Superior temporal gyrus (tissue), 1 donor: Measurements from ENCODE around the gene SPCS2.
A peak's percentile ranks its signal among the peaks of the same experiment; 100 is the strongest.
"Not testable (repeated sequence)": the region's sequence is repeated elsewhere in the genome, so short reads cannot be mapped to it uniquely, and the experiment has no call there.

Experiments
- DNase-seq: peaks from one replicate; pipeline ENCODE4 v3.0.0-alpha.2; 2016; ENCODE audit errors: extremely low spot score

Gene SPCS2

DNA sequence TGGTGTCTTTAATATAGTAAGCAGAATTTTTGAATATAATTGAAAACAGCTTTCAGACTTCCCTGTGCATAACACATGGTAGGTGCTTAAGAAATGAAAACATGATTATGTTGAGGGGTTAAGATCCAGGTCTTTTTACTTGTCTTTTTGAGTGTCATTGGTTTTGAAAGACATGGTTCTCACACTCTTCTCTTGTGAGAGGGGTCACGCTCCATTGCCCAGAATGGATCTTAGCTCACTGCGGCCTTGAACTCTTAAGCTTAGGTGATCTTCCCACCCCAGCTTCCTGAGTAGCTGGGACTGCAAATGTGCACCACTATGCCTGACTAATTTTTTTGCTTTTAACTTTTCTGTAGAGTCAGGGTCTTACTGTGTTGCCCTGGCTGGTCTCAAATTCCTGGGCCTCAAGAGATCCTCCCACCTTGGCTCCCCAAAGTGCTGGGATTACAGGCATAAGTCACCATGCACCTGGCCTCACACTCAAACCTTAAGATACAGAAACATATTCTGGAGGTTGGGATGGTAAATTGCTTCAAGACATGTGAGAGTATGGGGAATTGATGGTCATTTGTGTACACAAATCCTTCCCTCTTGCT lies 1.4 kb downstream of the SPCS2 start:
- DNase-seq = no peak

GRCh38 chr11:74951226-74951625 lies 2.2 kb downstream of the SPCS2 start:
- DNase-seq = no peak

DNA sequence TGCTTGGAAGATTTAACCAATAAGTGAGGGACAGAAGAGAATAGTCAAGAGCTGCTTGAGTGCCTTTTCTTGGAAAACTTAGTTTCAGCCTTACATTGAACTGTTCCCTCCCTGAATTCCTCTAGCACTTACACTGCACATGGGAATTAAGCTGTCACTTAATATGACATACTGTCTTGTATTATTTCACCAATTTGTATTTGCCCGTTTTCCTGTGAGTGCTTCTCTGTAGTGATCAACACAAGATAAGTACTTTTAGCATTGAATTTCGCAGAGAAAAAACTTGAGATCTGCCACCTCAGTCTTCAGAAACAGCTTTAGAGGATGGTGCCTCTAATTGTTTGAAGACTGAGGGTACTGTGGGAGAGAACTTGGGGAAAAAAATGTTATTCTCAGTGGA lies 3.7 kb downstream of the SPCS2 start:
- DNase-seq = no peak

DNA sequence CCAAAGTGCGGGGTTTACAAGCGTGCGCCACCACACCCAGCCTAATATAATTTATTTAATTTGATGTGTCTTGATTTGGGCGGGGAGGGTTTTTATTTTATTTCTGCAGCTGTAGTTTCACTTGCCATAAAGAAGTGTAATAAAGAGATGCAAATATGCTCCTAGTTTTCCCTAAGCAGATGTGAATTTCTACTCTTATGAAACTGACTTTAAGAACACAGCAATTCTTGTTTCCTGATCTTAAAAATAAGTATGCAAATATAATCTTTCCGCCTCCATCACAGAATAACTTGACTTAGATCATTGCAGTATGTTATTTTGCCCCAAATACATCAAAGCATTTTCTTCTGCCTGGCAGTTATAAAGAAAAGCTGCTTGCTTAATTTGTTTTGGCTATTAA lies 4.4 kb downstream of the SPCS2 start:
- DNase-seq = no peak

GRCh38 chr11:74954199-74954598 lies 5.1 kb downstream of the SPCS2 start:
- DNase-seq = no peak

DNA sequence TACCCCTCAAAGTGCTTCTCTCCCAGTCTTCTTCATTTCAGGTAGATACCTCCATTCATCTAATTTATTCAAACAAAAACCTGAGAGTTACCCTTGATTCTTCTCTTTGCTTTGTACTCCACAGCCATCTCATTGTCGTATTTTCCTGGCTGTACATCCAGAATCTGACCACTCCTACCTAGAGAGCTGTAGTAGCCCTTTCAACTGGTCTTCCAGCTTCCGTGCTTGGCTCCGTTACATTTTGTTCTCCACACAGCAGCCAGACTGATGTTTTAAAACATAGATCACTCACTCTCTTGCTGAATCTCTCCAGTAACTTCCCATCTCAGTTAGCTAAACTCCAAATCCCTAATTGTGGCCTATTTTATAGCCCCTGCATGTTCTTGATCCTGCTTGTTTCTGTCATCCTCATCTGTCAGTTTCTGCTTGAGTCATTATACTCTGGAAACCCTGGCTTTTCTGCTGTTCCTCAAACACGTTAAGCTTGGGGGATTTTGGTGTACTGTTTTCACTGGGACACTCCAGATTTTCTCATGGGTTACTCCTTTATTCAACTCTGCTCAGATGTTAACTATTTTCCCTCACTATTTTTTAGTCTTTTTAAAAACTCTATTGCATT lies 7.4 kb downstream of the SPCS2 start:
- no peak for DNase-seq

DNA sequence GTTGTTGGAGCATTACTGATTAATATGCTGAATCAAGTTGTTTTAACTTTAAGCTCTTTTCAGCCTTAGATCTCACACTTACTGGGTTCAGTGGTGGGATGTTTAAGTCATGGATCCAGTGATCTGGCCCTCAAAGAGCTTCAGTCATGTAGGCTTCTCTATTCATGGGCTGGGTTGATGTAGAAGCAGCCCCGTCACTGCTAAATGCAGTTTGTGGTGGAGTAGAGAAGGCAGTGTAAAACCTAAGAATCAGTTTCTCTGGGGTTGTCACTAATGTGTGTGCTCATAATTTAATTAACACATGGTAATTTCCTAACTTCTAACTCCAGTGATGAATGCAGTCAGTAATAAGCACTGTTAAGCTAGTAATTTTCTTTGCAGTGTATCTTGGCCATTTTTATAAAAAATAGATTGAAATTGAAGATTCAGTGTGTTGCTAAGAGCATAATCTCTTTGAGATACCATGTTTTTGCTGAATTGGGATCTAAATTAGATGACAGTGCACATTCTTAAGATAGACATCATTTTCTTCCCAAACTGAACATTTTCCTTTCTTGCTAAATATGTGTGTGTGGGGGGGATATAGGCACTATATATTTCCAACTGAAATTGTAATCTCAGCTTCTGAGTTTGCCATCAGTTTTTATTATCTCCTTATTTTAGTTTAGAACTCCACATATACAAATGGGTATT lies 9.0 kb downstream of the SPCS2 start:
- no peak for DNase-seq

DNA sequence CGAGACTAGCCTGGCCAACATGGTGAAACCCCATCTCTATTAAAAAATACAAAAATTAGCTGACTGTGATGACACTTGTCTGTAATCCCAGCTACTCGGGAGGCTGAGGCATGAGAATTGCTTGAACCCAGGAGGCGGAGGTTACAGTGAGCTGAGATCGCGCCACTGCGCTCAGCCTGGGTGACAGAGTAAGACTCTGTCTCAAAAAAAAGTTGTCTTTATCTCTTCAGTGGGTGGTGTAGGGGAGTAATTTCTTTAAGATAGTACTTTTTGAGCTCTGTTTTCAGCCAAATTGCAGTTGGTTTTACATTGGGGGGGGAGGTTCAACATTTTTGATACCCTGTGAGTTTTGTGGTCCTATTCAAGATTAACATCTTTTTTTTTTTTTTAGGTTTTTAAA lies 11.1 kb downstream of the SPCS2 start:
- not testable (repeated sequence) for DNase-seq

- DNase-seq = no peak
These were observed 17.6 kb downstream of the SPCS2 start for GRCh38 chr11:74966651-74967050.

DNA sequence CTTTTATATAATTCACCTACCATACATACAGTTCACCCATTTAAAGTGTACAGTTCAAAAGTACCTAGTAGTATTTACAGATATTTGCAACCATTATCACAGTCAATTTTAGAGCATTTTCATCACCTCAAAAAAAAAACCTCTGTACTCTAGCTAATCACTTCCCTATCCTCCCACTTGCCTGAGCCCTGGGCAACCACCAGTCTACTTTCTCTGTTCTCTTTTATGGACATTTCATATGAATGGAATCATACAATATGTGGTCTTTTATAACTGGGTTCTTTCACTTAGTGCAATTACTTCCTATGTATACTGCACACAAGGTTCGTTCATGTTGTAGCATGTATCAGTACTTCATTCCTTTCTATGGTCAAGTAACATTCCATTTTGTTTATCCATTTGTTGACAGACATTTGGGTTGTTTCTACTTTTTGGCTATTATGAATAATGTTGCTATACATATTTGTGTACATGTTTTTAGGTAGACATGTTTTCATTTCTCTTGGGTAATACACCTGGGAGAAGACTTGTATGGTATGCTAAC lies 21.9 kb downstream of the SPCS2 start:
- no peak for DNase-seq

GRCh38 chr11:74971424-74971823 lies 22.4 kb downstream of the SPCS2 start:
- DNase-seq = peak; percentile 65

DNA sequence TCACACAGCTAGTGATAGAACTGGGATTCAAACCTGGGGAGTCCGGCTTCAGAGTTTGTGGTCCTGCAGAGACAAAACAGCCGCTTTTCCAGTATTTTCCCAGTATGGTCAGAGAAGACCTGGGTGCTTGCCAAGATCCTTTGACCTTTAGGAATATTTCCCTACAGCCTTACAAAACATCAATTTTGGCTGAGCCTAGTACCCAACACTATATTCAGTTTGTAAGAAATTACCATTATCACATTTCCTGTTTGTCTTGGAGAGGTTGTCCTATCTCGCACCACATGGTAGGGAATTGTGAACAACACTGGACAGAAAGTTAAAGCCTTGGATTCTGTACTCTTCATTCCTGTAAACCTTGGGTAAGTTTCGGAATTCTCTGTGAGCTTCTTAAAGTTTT lies 29.0 kb downstream of the SPCS2 start:
- no peak for DNase-seq

- DNase-seq = no peak
These were observed 31.6 kb downstream of the SPCS2 start for GRCh38 chr11:74980634-74981033.

DNA sequence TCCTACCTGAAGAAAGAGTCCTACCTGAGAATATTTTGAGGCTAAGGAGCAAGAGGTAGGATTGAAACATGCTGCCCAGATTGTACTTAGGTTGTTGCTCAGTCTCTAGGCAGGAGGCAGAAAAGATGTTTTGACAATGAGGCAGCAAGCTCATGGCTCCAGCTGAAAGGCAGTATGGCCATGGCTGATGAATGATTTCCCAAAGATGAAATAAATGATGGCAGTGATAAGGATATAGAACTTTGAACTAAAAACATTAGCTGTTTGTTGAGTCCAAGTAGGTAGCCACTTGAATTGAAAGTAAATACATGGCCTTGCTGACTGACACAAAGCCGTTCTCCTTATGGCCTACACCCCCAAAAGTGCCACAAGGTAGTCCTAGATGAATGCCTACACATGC lies 32.8 kb downstream of the SPCS2 start:
- no peak for DNase-seq

- no peak for DNase-seq
These were observed 35.0 kb downstream of the SPCS2 start for GRCh38 chr11:74984070-74984469.

DNA sequence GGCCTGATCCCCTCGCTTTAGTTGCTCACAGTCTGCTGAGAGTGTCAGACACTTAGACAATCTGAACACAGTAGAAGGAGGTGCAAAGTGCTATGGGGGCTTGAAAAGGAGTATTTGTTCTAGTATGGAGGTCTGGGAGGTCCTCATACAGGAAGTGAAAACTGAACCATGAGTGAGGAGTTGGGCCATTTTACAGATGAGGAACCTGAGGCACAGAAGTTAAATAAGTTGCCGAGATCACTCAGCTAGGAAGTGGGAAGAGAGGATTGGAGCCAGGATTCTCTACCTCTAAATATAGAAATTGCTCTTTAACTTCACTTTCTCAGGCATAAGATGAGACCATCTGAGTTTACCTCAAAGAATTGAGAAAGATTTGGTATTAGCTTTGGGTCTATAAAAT lies 35.7 kb downstream of the SPCS2 start:
- DNase-seq = no peak

GRCh38 chr11:74988541-74989259 lies 39.6 kb downstream of the SPCS2 start, which contains the start of gene NEU3:
Gene NEU3 (plus strand): TSS chr11:74988933. CDS start chr11:74989061, 128 bp downstream.
- DNase-seq = peak; percentile 69

- DNase-seq = no peak
These were observed 40.2 kb downstream of the SPCS2 start for GRCh38 chr11:74989260-74989638.

DNA sequence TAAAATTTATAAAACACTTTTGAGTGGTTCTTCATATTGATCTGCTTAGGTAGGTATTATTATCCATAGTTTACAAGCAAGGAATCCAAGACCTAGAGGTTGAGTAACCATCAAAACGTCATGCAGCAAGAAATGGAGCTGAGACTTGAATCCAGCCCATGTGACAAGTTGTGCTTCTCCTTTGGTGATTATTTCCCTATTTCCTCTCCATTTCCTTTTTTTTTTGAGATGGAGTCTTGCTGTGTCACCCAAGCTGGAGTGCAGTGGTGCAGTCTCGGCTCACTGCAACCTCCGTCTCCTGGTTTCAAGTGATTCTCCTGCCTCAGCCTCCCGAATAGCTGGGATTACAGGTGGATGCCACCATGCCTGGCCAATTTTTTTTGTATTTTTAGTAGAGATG lies 41.1 kb downstream of the SPCS2 start:
- not testable (repeated sequence) for DNase-seq

DNA sequence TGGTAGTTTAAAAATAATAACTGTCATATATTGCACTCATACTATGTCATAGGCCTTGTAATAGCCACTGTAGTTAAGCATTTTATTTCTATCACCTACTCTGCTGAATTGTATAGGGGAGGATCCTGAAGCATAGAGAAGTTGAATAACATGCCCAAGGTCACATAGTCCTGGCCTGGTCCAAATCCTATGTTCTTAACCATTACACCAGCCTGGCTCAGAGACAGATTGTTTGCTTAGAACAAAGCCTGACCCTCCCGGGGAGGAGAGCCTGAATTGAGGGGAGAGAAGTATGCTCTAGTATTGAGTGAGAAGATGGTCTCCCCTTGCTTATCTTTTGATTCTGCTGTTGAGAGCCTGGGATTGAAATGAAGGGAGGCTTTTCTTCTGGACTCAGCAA lies 41.9 kb downstream of the SPCS2 start:
- DNase-seq = no peak

GRCh38 chr11:74992852-74993251 lies 43.8 kb downstream of the SPCS2 start:
- no peak for DNase-seq

DNA sequence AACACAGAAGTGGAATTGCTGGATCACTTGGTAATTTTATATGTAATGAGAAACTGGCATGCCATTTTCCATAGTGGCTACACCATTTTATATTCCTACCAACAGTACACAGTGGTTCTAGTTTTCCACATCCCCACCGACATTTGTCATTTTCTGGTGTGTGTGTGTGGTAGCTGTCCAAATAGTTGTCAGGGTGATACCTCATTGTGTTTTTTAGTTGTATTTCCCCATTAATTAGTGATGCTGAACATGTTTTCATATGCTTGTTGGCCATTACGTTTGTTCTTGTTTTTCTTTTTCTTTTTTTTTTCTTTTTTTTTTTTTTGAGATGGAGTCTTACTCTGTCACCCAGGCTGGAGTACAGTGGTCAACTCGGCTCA lies 51.9 kb downstream of the SPCS2 start:
- DNase-seq = no peak
